Retinal pigment epithelial cell (primary cell): ENCODE results near the gene LPP.

ENCODE experiments used
- DNase-seq: peaks from one replicate; pipeline ENCODE4 v3.0.0-alpha.2; 2010; ENCODE audit warnings: low read depth
- H3K4me3 ChIP-seq: 2 replicates; pipeline ENCODE4 v1.5.1; 2011; ENCODE audit warnings: mild to moderate bottlenecking, low read length, control low read depth, moderate library complexity
- TF ChIP-seq, protein P1 (sequence below): conservative IDR thresholded peaks from 2 replicates; pipeline ENCODE4 v1.5.1; 2011; ENCODE audit warnings: low read depth, low read length, control low read depth, inconsistent platforms

Gene LPP

DNA sequence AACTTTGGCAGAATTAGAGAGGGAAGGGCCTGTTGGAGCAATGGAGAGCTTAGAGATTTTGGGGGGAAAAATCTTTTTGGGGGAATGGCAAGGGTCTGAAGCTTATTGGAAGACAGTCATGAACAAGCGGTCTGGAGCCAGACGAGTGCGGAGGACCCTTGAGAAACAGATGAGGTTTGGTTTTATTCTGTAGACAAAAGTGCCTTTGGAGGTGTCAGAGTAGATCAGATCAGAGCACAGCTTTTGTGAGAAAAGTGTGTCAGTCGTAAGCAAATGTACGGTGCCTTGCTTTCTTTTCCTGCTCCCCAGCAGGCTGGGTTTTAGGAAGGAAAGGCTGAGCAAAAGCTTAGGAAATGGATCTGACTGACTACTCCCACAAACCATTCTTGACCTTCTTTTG, 781.0 kb downstream of the LPP start:
- H3K4me3 ChIP-seq = no peak overlapping the region
- TF ChIP-seq, protein P1, sequence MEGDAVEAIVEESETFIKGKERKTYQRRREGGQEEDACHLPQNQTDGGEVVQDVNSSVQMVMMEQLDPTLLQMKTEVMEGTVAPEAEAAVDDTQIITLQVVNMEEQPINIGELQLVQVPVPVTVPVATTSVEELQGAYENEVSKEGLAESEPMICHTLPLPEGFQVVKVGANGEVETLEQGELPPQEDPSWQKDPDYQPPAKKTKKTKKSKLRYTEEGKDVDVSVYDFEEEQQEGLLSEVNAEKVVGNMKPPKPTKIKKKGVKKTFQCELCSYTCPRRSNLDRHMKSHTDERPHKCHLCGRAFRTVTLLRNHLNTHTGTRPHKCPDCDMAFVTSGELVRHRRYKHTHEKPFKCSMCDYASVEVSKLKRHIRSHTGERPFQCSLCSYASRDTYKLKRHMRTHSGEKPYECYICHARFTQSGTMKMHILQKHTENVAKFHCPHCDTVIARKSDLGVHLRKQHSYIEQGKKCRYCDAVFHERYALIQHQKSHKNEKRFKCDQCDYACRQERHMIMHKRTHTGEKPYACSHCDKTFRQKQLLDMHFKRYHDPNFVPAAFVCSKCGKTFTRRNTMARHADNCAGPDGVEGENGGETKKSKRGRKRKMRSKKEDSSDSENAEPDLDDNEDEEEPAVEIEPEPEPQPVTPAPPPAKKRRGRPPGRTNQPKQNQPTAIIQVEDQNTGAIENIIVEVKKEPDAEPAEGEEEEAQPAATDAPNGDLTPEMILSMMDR = no peak
- no peak for DNase-seq

DNA sequence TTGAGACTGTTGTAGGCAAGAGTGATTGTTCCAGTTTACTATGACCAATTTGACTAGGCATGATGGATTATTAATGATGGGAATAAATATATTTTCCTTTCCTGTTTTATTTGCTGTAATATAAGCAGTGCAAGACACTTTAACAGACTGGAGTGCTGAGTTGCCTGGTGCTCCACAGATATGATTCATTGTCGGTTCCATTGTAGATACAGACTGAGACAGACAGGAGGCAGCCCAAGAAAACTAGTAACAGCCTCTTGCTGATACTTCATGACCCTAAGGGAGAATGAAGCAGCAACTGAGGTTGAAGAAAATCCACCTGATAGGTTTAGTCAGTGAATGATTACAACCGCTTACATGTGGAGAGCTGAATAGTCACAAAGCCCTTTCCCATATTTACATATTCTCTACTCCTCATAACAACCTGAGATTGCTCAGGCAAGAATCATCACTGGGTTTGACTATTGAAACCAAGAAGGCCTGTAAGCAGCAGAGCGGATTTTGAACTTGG, 782.7 kb downstream of the LPP start:
- H3K4me3 ChIP-seq = no peak overlapping the region
- no peak for DNase-seq
- TF ChIP-seq, protein P1 = no peak

DNA sequence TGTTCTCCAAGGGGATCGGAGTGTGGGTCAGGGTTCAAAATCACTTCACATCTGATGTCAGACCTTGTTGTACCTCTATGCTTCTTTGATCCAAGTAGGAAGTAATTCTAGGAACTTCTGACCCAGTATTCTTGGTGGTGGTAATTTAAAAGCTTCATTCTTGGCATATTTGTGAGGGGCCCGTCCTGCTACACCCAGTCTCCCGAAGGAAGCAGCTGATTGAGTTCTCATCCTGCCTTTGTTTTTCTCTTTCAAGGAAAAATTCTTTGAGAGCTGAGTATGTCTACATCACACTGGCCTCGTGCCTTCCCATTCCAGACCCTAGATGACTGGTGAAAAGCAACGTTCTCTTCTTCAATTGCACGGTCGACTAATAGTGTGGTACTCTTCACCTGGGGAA, 783.4 kb downstream of the LPP start:
- DNase-seq = peak; percentile 52
- TF ChIP-seq, protein P1 = no peak
- no peak overlapping the region for H3K4me3 ChIP-seq

DNA sequence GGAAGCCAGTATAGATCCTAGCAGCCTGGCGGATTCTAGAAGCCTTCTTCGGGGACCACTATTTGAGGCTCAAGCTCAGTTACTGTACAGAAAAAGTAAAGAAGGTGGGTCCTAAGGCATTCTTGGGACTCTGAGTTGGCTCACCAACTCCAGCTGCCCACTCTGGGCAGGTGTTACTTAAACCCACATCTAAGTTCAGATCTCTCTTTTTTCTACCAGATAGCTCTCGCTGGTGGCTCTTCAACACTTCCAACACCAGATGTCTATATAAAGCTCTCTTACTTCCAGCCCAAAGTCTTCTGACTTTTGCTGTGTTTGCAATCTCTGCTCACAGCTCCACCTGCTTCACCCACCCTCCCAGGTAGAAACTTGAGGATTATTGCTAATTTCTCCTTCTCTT, 785.0 kb downstream of the LPP start:
- DNase-seq = no peak
- TF ChIP-seq, protein P1 = no peak
- H3K4me3 ChIP-seq = no peak overlapping the region

DNA sequence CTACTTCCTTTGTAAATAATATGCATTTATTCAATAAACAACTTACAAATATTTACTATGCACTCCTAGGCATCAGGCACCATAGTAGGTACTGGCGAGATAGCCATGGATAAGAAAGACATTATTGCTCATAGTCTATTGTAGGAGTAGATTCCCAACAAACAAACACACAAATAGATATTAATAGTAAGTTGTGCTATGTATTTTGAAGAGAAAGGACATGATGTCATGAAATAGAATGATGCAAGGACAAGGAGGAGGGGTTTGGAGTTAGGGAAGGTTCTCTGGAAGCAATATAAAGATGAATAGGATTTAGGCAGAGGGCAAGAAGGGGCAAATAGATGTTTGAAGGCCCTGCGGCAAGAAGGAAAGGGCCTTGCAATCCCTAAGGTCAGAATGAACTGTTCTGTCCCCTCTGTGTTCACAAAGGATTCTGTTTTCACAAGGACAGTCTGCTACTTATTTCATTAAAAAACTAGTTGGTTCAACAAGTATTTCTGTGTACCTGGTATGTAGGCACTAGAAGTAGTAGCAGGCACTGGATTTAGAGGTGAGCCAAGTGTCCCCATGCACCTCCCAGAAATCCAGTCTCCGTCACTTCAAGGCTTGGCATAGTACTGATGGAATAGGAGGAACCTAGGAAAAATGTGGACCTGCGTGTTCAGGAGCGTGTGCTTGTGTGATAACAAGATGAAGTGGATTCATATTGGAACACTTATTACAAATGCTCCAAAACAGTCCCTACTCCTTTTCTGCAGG, 786.0 kb downstream of the LPP start:
- no peak for DNase-seq
- TF ChIP-seq, protein P1 = no peak
- H3K4me3 ChIP-seq = no peak overlapping the region
